K562 (cell line): ENCODE measurements around the gene GABRA5. TPM values are rescaled to one million over a fixed set of nuclear protein-coding genes. Genes with fewer than 3 reads are reported as not detected.

ENCODE experiments used
- ATAC-seq: fragments of 200-7000 bp; cut with Tn5 transposase; 3 replicates; pipeline ENCODE4 v1.9.1; 2020; ENCODE audit warnings: moderate library complexity
- BruUV-seq: library from RNA; stranded (reverse); fragments of 400-500 nt; replicated peaks from 2 replicates; lab custom pipeline; 2021; lab: Mats Ljungman, UMichigan
- CTCF ChIA-PET: fragments of 300-600 bp; formaldehyde crosslinking; extraction: SDS; loops from one replicate; lab custom pipeline; 2021; ENCODE audit warnings: low intra/inter-chr PET ratio; lab: Yijun Ruan, JAX
- POLR2A ChIA-PET: fragments of 300-600, 350-650 bp; sonication (Branson Sonifier 250); formaldehyde crosslinking; extraction: SDS; loops from one replicate; lab custom pipeline; 2021; ENCODE audit warnings: antibody characterized with exemption, inconsistent platforms; lab: Yijun Ruan, JAX
- DNase-seq, 4 experiments: peaks; one replicate each; pipeline versions ENCODE4 v3.0.0 to v3.0.0-alpha.2; 2011 to 2018; ENCODE audit warnings: low spot score in 3 of 4, mixed read lengths in 3 of 4; ENCODE audit errors: extremely low read depth in 1 of 4
- FAIRE-seq: peaks from 2 replicates; lab custom pipeline; 2011; peaks lifted over from hg19 to GRCh38; lab: Jason Lieb, UNC
- H2AFZ ChIP-seq: 2 replicates; pipeline ENCODE4 v1.6.0; 2011; ENCODE audit warnings: low read depth, low read length, control low read depth, inconsistent platforms
- H3K27ac ChIP-seq: fragments of 200-600 bp; 3 replicates; pipeline ENCODE4 v1.8.0; 2011; ENCODE audit warnings: low read depth, mild to moderate bottlenecking, control low read depth, inconsistent platforms, low read length, moderate library complexity, mixed read lengths; ENCODE audit errors: extremely low read depth
- H3K27me3 ChIP-seq, 2 experiments: fragments of 300-600 bp in 1 of 2; 2 replicates in 1 of 2; 3 replicates in 1 of 2; pipeline versions ENCODE4 v1.6.0 to v1.8.0; 2011; ENCODE audit warnings: inconsistent platforms in 2 of 2, low read length in 2 of 2, mild to moderate bottlenecking in 1 of 2, mixed read lengths in 1 of 2, moderate library complexity in 1 of 2; ENCODE audit not compliant: control insufficient read depth in 2 of 2, insufficient read depth in 2 of 2
- H3K36me3 ChIP-seq: fragments of 300-600 bp; 3 replicates; pipeline ENCODE4 v1.8.0; 2011; ENCODE audit warnings: mild to moderate bottlenecking, low read length, inconsistent platforms; ENCODE audit not compliant: control insufficient read depth, insufficient read depth
- H3K4me1 ChIP-seq, 2 experiments: fragments of 200-600 bp in 1 of 2; replicated peaks in 1 of 2; 2 replicates in 1 of 2; 3 replicates in 1 of 2; pipeline versions ENCODE4 v1.5.1 to v1.8.0; 2011; ENCODE audit warnings: inconsistent platforms in 2 of 2, low read length in 2 of 2, mild to moderate bottlenecking in 1 of 2, mixed read lengths in 1 of 2, moderate library complexity in 1 of 2; ENCODE audit not compliant: control insufficient read depth in 2 of 2, insufficient read depth in 2 of 2
- H3K4me2 ChIP-seq: 2 replicates; pipeline ENCODE4 v1.6.1; 2011; ENCODE audit warnings: low read length, control low read depth, inconsistent platforms, mixed read lengths; ENCODE audit not compliant: insufficient read depth
- H3K4me3 ChIP-seq: fragments of 200-600 bp; sonication (generic), shearing (Covaris generic); 2 replicates; pipeline ENCODE4 v1.5.1; 2016; ENCODE audit warnings: control low read depth, inconsistent platforms
- H3K79me2 ChIP-seq: fragments of 200-600 bp; 3 replicates; pipeline ENCODE4 v1.8.0; 2011; ENCODE audit warnings: low read length, inconsistent platforms; ENCODE audit not compliant: control insufficient read depth, insufficient read depth
- H3K9ac ChIP-seq, 2 experiments: 2 replicates each; pipeline versions ENCODE4 v1.6.0 to v1.6.1; 2011; ENCODE audit warnings: low read depth in 2 of 2, low read length in 2 of 2, control low read depth in 1 of 2, inconsistent platforms in 1 of 2, mild to moderate bottlenecking in 1 of 2, mixed read lengths in 1 of 2; ENCODE audit not compliant: insufficient read depth in 1 of 2
- H3K9me1 ChIP-seq: one replicate; pipeline ENCODE4 v1.6.0; 2011; ENCODE audit warnings: inconsistent platforms, mild to moderate bottlenecking, low read length, moderate library complexity; ENCODE audit not compliant: control insufficient read depth, insufficient read depth
- H3K9me3 ChIP-seq: replicated peaks from 2 replicates; pipeline ENCODE4 v1.5.1; 2011; ENCODE audit warnings: low read depth, low read length, inconsistent platforms; ENCODE audit not compliant: control insufficient read depth, insufficient read depth
- H4K20me1 ChIP-seq: replicated peaks from 2 replicates; pipeline ENCODE4 v1.6.1; 2011; ENCODE audit warnings: low read length, inconsistent platforms, mixed read lengths; ENCODE audit not compliant: control insufficient read depth, insufficient read depth
- ZKSCAN3 ChIP-seq: fragments of 250-450 bp; sonication (Bioruptor Pico); IDR thresholded peaks from 2 replicates; pipeline ENCODE4 v1.4.0; 2020
- ZNF3 ChIP-seq: fragments of 250-450 bp; sonication (Bioruptor Pico); IDR thresholded peaks from 2 replicates; pipeline ENCODE4 v1.5.0; 2021; ENCODE audit warnings: mild to moderate bottlenecking, moderate library complexity
- WGBS: fragments of 100-300 bp; shearing (Covaris generic); methylation state at CpG from one replicate; pipeline ENCODE4 v1.1.6; 2016; ENCODE audit warnings: low coverage, mixed read lengths; ENCODE audit not compliant: insufficient coverage; ENCODE audit errors: missing lambda C conversion rate; 5-methylcytosine and 5-hydroxymethylcytosine counted together
- in situ Hi-C: fragments of 300-500 bp; cut with MboI; formaldehyde crosslinking; loops from 4 replicates; pipeline ENCODE4 v1.15.0; 2018; ENCODE audit warnings: inconsistent platforms, mixed read lengths
- intact Hi-C: fragments of 100-400 bp; cut with micrococcal nuclease; formaldehyde crosslinking; loops from 2 replicates; pipeline ENCODE4 v1.14.2; 2022
- polyA plus RNA-seq, 8 experiments: library from polyadenylated mRNA; depleted of rRNA in 4 of 8; stranded (reverse) in 5 of 8; unstranded in 3 of 8; fragments of >200 nt; fragmentation: Nextera tagmentation in 2 of 8; fragmentation: Illumina TruSeq in 1 of 8; extraction: Ambion mirVana in 2 of 8; extraction: Trizol in 1 of 8; gene quantifications; 2 replicates each; pipeline versions ENCODE4 v1.2.1 to v1.2.3, GENCODE V29; 2011 to 2014; ENCODE audit warnings: inconsistent platforms in 1 of 8, missing spikeins in 1 of 8
- total RNA-seq, 7 experiments: library from RNA; depleted of rRNA in 6 of 7; stranded (reverse); fragments of >200 nt in 6 of 7; fragmentation: Illumina TruSeq in 2 of 7; extraction: Trizol in 2 of 7; gene quantifications; 2 replicates each; pipeline versions ENCODE4 v1.2.1 to v1.2.3, GENCODE V29; 2011 to 2021; ENCODE audit warnings: low replicate concordance in 1 of 7
- TF ChIP-seq, protein P1 (sequence below), 3 experiments: fragments of 200-800 bp in 1 of 3; sonication (Bioruptor generic) in 1 of 3; sonication (generic) in 1 of 3; formaldehyde crosslinking in 1 of 3; IDR thresholded peaks; 2 replicates each; pipeline versions ENCODE4 v1.6.1 to v1.8.0; 2016 to 2022; ENCODE audit warnings: mild to moderate bottlenecking in 2 of 3, missing compliant biosample characterization in 2 of 3, missing genetic modification characterization in 2 of 3, missing genetic modification reagents in 1 of 3
- TF ChIP-seq, protein P2 (sequence below): fragments of 450-650 bp; formaldehyde crosslinking; IDR thresholded peaks from 2 replicates; pipeline ENCODE4 v1.4.0; 2022; ENCODE audit warnings: missing genetic modification characterization
- TF ChIP-seq, protein P3 (sequence below): sonication (generic); formaldehyde crosslinking; IDR thresholded peaks from 2 replicates; pipeline ENCODE4 v1.8.0; 2022; ENCODE audit warnings: mild to moderate bottlenecking, missing genetic modification reagents

Gene GABRA5
- total and polyA plus RNA-seq, 9 of the 15 experiments (the other 6 are each of a cell fraction or from before 2014, with no cell fraction given) = not detected

DNA sequence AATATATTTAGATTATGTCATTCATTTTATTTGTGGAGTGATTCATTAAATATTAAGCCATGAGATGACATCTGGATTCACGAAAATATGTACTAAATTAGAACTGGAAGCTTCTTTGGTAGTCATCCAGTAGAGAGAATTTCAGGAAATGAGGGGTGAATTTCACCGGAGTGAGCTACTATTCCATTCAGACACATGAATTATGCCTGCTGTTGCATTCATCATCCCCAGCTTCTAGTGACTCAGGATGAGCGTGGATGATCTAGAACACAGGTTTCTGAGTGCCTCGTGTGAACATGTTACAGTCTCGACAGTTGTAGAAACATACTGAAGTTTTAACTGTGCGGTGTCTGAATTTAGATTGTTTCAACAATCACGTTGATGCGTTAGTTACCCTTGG is 61.2 kb downstream of the GABRA5 start (continued):
- TF ChIP-seq, protein P1, sequence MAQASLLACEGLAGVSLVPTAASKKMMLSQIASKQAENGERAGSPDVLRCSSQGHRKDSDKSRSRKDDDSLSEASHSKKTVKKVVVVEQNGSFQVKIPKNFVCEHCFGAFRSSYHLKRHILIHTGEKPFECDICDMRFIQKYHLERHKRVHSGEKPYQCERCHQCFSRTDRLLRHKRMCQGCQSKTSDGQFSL (CRISPR knock-in tag; IDR thresholded peaks at IDR 0.05) = no peak
- TF ChIP-seq, protein P1 (tag; IDR thresholded peaks at IDR 0.05) = no peak

DNA sequence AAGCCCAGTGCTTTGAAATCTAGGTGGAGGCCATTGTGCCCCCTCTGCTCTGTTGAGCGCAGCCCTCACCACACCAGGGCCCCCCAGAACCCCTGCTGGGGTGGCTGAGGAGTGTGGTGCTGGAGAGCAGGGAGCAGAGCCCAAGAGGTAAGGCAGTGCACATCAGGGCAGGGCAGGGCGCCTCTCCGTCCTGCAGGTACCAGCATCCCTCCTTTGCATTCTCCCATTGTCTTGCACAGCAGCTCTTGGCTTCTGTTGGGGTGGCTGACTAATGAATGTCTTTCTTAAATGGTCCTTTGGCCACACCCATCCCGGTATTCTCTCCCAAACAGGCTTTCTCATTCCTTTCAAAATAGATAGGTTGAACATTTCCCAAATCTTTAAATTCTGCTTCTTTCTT is 62.7 kb downstream of the GABRA5 start:
- no peak overlapping the region for H3K27ac ChIP-seq
- no peak overlapping the region for H3K4me2 ChIP-seq
- no peak overlapping the region for H2AFZ ChIP-seq
- 0% methylated on average over 4 of the region's 4 CpGs for WGBS
- H3K27me3 ChIP-seq = no peaks in the 10 kb centered on the region
- CTCF ChIA-PET = no interaction called here
- DNase-seq = no peak
- no peaks in the 10 kb centered on the region for H3K9me3 ChIP-seq
- no peak for FAIRE-seq
- H4K20me1 ChIP-seq = no peaks in the 10 kb centered on the region
- intact Hi-C loops = no loop called here
- no peak overlapping the region for H3K9ac ChIP-seq
- no peak overlapping the region for H3K4me3 ChIP-seq
- no TSS peak for BruUV-seq
- POLR2A ChIA-PET = no interaction called here
- H3K4me1 ChIP-seq = no peaks in the 10 kb centered on the region
- H3K36me3 ChIP-seq = no peaks in the 10 kb centered on the region
- ATAC-seq = no peak
- in situ Hi-C loops = no loop called here
- H3K79me2 ChIP-seq = no peaks in the 10 kb centered on the region
- no peaks in the 10 kb centered on the region for H3K9me1 ChIP-seq
- no peak for TF ChIP-seq ZNF3 (CRISPR knock-in tag)
- TF ChIP-seq, protein P2, sequence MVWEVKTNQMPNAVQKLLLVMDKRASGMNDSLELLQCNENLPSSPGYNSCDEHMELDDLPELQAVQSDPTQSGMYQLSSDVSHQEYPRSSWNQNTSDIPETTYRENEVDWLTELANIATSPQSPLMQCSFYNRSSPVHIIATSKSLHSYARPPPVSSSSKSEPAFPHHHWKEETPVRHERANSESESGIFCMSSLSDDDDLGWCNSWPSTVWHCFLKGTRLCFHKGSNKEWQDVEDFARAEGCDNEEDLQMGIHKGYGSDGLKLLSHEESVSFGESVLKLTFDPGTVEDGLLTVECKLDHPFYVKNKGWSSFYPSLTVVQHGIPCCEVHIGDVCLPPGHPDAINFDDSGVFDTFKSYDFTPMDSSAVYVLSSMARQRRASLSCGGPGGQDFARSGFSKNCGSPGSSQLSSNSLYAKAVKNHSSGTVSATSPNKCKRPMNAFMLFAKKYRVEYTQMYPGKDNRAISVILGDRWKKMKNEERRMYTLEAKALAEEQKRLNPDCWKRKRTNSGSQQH (CRISPR knock-in tag) = no peak
- TF ChIP-seq, protein P3, sequence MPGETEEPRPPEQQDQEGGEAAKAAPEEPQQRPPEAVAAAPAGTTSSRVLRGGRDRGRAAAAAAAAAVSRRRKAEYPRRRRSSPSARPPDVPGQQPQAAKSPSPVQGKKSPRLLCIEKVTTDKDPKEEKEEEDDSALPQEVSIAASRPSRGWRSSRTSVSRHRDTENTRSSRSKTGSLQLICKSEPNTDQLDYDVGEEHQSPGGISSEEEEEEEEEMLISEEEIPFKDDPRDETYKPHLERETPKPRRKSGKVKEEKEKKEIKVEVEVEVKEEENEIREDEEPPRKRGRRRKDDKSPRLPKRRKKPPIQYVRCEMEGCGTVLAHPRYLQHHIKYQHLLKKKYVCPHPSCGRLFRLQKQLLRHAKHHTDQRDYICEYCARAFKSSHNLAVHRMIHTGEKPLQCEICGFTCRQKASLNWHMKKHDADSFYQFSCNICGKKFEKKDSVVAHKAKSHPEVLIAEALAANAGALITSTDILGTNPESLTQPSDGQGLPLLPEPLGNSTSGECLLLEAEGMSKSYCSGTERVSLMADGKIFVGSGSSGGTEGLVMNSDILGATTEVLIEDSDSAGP = no peak
- TF ChIP-seq ZKSCAN3 (CRISPR knock-in tag) = no peak
